Midbrain (tissue), 1 donor: ENCODE measurements around the gene FHL5.
"Not testable (repeated sequence)": the region's sequence is repeated elsewhere in the genome, so short reads cannot be mapped to it uniquely, and the experiment has no call there.

Experiments used
- DNase-seq: peaks from one replicate; lab custom pipeline; 2025; lab: John Stamatoyannopoulos, UW

The FHL5 gene

GRCh38 chr6:96562886-96563285 is at the start of gene FHL5:
TSS of gene FHL5 (plus strand) at chr6:96563128. CDS start at chr6:96603614, 40,486 bp downstream.
- no peak for DNase-seq

GRCh38 chr6:96520171-96521115 is 42.5 kb upstream of the FHL5 start:
- no peak for DNase-seq

GRCh38 chr6:96521306-96521643 is 41.7 kb upstream of the FHL5 start:
- DNase-seq, result no peak

DNA sequence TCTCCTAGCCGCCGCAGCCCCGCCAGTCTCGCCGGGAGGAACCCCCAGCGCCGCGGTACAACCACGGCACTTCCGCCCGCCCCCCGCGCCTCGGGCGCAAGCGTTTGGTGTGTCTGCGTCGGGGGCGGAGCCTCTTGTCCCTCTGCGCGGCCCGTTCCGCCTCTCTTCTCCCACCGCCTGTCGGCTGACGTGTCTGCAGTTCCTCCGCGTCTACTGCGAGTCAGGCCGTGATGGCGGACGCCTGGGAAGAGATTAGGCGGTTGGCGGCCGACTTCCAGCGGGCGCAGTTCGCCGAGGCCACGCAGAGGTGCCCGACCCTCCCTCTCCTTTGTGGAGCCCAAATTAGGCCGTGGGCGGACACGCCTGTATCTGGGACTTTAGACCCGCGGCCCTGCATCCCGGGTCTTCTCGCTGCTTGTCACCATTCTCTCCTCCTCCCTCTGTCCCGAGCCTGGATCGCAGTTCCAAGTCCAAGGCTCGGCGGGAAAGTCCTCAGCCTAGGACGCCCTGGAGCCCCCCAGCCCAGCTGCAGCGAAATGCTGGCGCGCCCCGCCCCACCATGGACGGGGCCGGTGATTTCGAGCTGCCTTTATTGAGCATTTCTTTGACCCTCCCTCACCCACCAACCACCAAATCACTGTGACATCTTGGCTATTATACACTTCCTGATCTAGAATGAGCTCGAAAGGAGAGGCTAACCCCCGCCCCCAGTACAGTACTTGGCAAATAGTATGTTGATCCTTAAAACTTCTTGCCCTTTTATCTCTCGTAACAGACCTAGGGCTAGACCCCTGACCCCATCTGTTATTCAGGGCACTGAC is 41.1 kb upstream of the FHL5 start, which contains the start of gene UFL1:
Gene UFL1, plus strand, starts transcription at position 163 of the 821 bp plus-strand sequence. Its CDS starts 68 bp downstream, at position 231.
- peak; percentile 93 for DNase-seq

- no peak for DNase-seq
Observed at GRCh38 chr6:96522465-96523009, 40.4 kb upstream of the FHL5 start.

GRCh38 chr6:96528193-96528592 is 34.7 kb upstream of the FHL5 start:
- no peak for DNase-seq

- no peak for DNase-seq
Observed at GRCh38 chr6:96532399-96532798, 30.5 kb upstream of the FHL5 start.

- DNase-seq, result no peak
Observed at GRCh38 chr6:96537726-96538125, 25.2 kb upstream of the FHL5 start.

- DNase-seq, result no peak
Observed at GRCh38 chr6:96542702-96543101, 20.2 kb upstream of the FHL5 start.

DNA sequence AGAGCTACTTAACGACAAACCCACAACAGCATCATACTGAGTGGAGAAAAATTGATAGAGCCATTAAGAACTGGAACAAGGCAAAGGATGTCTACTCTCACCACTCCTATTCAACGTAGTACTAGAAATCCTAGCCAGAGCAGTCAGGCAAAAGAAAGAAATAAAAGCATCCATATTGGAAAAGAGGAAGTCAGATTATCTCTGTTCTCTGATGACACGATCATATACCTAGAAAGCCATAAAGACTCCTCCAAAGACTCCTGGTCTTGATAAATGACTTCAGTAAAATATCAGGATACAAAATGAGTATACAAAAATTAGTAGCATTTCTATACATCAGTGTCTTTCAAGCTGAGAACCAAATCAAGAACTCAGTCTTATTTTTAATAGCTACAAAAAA is 17.0 kb upstream of the FHL5 start:
- DNase-seq, result no peak

DNA sequence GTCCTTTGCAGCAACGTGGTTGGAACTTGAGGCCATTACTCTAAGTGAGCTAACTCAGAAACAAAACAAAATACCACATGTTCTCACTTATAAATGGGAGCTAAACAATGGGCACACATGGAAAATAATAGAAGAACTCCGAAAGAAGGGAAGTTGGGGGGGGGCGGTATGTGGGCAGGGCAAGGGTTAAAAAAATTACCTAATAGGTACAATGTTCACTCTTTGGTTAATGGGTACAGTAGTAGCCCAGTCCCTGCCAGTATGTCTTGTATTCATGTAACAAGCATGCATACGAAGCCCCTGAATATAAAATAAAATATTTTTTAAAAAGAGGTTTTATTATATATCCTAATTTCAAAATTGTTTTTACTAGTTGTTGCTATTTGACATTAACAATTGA is 15.3 kb upstream of the FHL5 start:
- no peak for DNase-seq

- no peak for DNase-seq
Observed at GRCh38 chr6:96554558-96554957, 8.4 kb upstream of the FHL5 start.

- DNase-seq, result not testable (repeated sequence)
Observed at GRCh38 chr6:96559740-96560139, 3.2 kb upstream of the FHL5 start.

- DNase-seq, result no peak
Observed at GRCh38 chr6:96563853-96564252, 925 bp downstream of the FHL5 start.

- no peak for DNase-seq
Observed at GRCh38 chr6:96570053-96570452, 7.1 kb downstream of the FHL5 start.

GRCh38 chr6:96571551-96571950 is 8.6 kb downstream of the FHL5 start:
- DNase-seq, result no peak

DNA sequence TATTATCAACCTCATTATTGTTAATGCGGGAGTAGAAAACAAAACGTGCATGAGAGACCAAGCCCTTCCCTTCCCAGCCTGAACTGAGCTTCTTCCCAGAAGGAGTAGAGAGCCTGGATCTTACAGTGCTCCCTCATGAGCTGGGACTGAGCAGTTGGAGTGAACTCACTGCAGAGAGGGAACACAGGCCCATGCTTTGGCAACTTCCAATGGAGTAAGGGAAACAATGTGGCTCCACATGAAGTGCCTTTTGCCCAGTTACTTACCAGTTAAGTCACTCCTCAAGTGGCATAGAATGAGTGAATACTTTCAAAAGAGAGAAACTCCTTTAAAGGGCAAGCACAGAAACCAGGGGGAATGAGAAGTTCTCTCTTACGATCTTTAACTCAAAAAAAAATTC is 12.4 kb downstream of the FHL5 start:
- DNase-seq, result no peak

DNA sequence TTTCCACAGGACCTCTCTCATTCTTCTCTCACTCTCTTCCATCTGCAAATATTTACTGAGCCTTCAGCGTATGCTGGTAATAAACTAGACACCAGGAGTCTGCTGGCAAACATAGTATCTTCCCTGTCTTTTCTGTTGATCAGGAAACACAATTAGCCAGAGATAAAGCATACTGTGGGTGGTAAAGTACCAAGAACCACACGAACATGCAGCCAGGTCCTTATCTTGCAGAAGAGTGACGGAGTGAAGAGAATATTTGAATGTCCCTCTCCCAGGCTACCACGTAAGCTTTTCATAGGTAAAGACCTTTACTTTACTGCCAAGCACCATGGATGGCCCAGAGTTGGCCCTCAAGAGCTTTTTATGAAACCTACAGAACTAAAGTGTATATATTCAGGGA is 13.3 kb downstream of the FHL5 start:
- DNase-seq, result no peak

DNA sequence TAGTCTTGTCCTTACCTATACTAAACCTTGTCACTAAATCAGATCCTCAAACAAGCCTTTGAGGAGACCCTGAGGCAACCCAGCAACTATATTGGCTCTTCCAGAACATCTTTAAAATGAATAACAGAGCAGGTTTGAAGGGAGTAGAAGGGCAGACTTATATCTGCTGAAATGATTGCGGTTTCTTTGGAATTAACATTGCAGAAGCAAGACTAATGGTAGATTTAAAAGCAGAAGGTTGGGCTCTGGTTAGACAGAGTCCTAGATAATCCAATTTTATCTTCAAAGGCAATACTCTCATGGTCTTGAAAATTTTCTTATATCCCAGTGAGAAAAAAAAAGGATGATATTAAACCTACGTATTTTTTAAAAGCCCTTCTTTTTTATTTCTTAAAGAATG is 19.1 kb downstream of the FHL5 start:
- no peak for DNase-seq

DNA sequence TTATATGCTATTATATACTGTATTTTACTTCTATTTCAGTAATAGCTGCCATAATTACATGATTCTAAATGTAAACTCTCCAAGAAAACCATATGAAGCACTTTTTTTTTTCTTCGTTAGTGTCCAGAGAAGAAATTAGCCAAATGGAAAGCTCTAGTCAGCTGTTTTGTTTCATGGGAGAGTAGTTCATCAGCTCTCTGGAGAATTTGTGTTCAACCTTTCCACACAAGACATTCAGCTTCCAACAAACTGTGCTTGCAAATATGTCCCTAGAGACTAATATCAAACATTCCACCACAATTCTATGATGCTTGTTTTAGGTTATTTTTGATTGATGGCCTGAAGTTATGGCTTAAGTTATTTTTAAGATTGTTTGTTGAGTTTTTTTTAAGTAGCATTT is 19.5 kb downstream of the FHL5 start:
- no peak for DNase-seq

DNA sequence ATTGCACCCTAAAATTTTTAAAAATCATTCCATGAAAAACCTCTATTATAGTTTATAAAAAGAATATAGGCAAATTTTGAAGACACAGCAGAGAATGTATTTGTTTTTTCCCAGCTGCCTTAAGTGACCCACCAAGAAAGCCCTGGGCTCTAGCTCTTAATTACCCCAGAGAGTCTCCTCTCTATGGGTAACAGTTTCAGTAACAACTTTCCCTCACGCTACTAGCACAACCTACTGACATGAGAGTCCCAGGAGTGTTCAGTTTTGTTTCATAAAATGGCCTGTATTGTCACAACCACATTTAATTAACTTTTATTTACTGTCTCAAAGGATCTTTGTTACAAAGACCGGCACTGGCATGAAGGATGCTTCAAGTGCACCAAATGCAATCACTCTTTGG is 41.5 kb downstream of the FHL5 start:
- DNase-seq, result no peak

- DNase-seq, result no peak
Observed at GRCh38 chr6:96608074-96608473, 45.1 kb downstream of the FHL5 start.

DNA sequence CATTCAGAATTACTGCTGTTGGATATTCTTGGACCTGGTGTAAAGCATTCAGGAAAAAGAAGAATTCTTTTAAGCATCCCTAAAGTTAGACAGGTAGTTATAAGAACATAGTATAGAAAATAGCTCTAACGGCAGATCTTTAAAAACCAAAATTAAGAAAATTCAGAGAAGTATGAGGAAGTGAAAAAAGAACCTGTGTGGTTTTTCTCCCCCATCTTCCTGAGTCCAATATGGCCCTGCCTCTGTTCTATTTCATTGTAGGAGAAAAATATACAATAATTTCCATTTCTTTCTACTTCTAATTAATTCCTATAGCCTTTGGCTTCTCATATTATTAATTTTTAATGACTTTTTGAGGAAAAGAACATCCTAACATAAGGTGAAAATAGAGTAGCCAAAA is 47.1 kb downstream of the FHL5 start:
- no peak for DNase-seq
